HK-2 (cell line): Measurements from ENCODE around the gene GLYATL2.

ENCODE experiments used
- DNase-seq: peaks from one replicate; pipeline ENCODE4 v3.0.0-alpha.2; 2018; ENCODE audit not compliant: unreplicated experiment

GLYATL2 gene

DNA sequence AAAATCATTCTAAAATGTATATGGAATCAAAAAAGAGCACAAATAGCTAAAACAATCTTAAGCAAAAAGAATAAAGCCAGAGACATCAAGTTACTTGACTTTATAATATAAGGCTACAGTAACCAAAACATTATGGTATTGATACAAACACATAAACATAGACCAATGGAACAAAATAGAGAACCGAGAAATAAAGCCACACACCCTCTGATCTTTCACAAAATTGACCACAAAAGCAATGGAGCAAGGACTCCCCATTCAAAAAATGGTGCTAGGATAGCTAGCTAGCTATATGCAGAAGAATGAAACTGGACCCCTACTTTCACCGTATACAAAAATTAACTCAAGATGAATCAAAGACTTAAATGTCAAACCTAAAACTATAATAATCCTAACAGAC, 43.2 kb downstream of the GLYATL2 start:
- no peak for DNase-seq

DNA sequence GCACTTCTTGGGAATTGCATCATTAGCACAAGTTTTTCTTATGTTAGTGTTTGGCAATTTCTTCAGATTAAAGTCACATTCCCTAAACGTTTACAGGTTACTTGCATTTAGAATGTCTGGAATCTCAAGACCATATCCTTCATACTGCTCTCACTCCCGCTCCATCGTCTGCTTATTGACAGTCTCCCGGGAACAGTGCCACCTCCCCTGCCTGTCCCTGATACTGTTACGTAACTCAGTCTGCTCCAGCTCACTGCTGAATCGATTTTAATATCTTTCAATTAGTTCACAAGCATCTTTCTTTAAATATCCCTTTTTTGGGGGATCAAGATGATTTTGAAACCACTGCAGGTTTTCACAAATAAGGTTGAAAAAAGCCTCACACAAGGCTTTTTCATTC, 48.2 kb downstream of the GLYATL2 start:
- no peak for DNase-seq

DNA sequence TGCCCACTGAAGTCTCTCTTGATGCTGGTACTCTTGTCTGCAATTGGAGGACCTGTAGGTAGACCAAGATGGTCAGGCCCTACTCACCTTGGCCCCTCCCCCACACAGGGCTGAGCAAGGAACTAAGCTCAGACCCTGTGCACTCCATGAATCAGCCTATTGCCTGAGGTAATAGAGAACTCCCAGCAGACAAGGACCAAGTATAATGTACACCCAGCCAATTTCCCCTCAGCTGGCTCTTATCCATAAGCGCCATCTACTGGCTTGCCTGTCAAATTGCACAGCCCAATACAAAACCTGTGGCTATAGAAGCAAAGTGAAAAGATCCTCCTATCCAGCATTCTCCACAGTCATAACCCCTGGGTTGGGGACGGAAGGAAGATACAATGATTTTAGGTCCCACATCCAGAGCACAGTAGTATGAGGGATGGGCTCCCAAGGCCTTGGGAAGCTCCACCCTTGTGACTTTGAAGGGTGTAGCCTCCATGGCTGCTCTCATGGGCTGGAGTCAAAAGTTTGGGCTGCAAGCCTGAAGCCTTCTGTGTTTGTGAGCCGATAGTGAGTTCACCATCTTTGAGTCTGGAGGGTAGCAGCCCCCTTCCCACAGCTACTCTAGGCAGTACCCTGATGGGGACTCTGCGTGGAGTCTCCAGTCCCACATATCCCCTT, 56.0 kb downstream of the GLYATL2 start:
- peak; percentile 15 for DNase-seq

DNA sequence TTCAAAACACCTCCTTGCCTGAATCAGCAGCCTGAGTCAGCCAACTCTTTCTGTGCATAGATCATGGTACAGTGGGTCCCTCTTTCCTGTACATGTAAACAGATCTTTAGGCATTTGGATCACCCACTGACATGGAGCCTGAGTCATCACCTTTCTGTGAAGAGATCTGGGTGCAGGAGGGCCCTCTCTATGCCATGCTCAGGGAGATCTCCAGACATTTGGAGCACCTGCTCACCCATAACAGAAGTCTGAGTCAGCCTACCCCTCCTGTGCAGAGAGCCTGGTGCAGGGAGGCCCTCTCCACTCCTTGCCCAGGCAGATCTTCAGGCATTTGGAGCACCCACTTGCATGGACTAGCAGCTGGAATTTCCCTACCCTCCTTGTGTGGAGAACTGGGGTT, 56.6 kb downstream of the GLYATL2 start:
- no peak for DNase-seq

DNA sequence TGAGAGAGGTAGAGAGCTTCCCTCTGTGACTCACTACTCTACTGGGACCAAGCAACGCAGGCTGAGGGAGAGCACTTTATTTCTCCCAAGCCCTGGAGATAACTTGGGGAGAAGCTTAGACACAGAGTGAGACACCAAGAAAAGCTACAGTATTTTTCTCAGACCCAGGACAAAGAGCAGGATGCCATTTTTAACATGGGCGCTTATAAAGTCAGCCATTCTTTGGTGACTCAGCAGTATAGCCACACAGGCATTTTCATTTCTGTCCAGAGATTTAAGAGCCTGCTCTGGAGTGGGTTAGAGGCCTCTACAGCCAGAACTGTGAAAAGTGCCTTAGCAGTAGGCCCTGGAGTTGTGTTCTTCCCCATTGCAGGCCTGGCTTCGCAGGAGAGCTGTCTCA, 57.8 kb downstream of the GLYATL2 start:
- no peak for DNase-seq

DNA sequence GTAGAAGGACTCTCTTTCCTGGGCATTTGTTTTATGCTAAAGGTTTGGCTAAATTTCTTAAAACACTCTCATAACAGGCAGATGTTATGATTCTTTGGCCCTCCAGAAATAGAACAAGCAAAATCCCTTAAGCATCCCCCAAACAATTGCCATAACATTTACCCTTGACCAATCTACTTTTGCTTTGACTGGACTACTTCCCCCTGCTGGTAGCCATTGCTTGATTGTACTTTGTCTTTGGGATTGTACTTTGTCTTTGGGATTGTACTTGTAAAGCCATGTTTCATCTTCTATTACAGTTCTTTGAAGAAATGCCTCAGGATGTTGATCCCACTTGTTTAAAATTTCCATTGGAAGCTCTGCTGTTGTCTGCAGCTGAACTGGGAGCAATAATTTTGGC, 59.5 kb downstream of the GLYATL2 start:
- DNase-seq, result no peak
